ENCODE results near the gene ALX1.

Gene ALX1

DNA sequence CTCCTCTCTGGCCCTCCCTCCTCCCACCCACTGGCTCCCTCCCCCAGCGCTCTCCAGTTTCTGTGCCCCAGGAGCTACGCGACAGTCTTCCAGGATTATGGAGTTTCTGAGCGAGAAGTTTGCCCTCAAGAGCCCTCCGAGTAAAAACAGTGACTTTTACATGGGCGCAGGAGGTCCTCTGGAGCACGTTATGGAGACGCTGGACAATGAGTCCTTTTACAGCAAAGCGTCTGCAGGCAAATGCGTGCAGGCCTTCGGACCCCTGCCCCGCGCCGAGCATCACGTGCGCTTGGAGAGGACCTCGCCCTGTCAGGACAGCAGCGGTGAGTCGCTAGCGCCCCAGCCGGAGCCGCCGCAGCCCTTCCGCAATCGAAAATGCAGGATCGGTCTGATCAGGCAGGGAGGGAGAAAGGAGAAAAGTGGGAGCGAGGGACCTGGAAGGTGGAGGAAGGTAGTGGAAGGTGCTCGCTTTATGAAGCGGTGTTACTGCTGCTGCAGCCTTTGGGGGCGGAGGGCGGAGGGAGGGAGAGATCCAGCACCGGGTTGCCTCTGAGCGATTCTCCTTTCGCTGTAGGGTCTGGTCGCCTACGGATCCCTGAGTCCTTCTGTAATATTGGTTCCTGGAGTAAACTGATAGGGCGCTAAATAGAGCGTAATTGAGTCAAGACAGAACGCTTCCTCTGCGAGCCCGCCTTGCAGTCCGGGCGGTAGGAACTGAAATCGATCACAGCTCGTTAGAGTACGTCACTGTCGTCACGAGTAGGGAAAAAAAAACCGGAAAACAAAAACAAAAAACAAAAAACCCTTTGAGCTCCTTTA lies at the start of gene ALX1:
Gene ALX1, plus strand, starts transcription at position 56 of the 819 bp plus-strand sequence. Its CDS starts 42 bp downstream, at position 98.
- DNase-seq (ENCODE audit: low spot score) = peak; percentile 65

GRCh38 chr12:85237327-85237726 lies 42.7 kb upstream of the ALX1 start:
- no peak for DNase-seq (ENCODE audit: low spot score)

DNA sequence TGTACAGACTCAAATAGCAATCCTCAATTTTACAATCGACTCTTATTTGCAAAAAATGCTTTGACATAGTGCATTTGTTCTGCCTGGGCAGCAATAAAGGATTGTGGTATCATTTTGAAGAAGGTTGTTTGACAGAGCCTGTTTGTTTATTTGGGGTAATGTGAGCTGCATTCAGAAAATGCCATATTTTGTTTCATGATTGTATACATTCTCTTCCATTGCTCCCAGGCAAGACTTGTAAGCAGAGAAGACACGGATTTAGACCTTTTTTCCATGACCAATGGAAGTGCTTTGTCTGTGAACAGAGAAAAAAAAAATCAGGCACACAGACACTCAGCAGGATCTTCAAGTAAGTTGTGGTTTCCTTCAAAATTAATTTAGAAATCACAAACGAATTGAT lies 35.5 kb upstream of the ALX1 start:
- no peak for DNase-seq (ENCODE audit: low spot score)

- DNase-seq (ENCODE audit: low spot score) = no peak
These were observed 26.2 kb upstream of the ALX1 start for GRCh38 chr12:85253853-85254252.

DNA sequence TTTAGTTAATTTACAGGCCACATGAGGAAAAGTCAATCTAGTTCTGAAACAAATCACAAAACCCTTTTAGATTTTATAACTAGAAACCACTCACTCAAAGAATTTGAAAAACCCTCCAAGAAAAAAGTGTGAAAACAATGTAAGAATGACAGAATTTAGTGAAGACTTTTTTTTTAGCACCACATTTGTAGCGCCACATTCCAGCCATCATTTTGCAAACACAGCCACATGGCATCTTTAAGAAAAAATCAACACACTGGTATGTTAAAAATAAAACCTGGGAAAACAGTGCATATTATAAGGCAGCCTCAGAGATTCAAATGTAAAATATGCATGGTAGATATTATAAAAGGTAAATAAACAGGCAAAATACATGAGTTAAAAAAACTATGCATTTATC lies 22.3 kb upstream of the ALX1 start:
- DNase-seq (ENCODE audit: low spot score) = no peak

GRCh38 chr12:85260447-85260846 lies 19.6 kb upstream of the ALX1 start:
- DNase-seq (ENCODE audit: low spot score) = no peak

DNA sequence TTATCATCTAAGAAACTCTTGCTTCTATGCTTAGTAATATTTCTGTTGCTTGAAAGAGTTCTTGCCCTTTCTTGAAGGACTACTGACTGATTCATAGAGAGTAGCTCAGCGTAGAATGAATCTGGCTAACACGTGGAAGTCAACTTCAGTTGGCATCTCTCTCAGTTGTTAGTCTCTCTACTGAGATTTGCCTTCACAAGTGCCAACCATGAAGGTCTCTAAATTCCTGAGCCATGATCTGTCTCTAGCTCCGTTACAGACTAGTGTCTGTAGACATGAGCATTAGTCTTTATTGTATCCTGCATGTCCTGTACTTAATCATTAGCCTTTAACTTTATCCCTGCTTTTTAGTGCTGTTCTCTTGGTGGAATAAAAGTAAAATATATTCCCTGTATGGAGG lies 19.1 kb upstream of the ALX1 start:
- no peak for DNase-seq (ENCODE audit: low spot score)

DNA sequence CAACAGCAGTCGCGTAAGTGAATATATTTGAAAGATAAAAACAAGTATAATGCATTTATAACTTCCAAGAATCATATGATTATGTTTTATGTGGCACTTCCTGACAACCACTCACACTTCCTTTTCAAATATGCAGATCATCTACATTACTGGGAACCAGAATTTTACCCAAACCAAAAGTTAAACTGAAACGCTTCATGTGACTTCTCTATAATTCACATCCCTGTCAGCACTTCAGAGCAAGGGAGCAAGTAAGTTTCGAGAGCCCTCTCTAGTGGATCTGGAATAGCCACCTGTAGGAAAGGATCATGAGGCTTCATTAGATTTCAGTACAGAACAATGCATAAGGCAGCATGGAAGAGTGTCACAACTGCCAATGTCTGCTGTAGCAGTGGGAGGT lies 13.7 kb upstream of the ALX1 start:
- DNase-seq (ENCODE audit: low spot score) = no peak

DNA sequence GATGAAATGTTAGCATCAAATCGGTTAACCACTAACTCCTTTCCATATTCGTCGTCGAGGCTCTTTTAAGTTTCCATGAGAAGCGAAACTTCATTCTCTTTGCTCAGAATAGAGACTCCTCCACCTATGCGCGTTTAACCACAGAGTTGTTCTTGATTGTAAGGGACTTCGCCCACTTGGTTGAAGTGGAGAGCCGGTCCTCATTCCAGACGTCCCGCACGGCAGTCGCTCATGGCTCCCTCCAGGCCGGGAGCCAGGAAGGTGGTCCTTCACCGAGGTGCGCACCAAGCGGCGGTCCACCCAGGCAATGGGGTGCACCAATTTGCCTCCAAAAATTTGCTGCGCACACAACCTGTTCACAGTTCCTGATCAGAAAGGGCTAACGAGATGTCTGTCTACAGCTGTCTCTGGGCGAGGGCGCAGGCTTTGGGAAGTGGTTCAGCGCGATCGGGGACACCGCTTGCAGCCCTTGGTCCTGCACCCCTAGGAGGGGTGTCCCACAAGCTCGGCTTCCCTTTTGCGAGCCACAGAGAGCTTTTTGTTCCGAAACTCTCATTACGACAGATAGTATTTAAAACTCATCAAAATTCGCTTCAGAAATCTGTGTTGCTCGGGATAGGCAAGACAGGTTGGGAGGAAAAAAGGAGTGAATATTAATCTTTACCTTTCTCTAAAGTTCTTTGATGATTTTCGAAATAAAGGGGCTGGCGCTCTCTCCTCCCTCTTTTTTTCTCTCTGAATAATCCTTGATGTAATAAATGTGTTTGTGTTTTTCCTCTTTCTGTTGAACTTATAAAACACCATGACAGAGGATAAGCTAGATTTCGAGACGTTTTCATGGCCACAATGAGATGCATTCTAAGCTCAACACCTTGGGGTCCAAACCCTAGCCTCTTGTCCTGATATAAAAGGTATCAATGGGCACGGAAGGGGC lies 6.4 kb upstream of the ALX1 start:
- DNase-seq (ENCODE audit: low spot score) = peak; percentile 13

- no peak for DNase-seq (ENCODE audit: low spot score)
These were observed 5.7 kb upstream of the ALX1 start for GRCh38 chr12:85274315-85274651.

GRCh38 chr12:85275374-85275773 lies 4.6 kb upstream of the ALX1 start:
- DNase-seq (ENCODE audit: low spot score) = no peak

DNA sequence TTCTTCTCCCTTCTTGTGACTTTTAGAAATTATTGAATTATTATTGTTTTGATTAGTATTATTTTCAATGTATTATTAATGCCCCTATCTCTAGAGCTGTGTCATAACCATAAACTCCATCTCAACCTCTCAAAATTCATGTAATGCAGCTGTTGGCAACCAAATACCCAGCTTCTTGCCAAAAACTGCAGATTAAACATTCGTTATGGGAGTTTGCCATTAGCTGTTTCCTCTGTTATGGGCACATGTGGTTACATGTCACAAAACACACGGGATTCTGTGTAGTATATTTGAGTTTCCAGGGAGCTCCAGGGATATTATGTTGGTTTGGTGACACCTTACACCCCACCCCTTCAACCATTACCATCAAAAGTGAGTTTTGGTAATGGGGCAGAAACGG lies 2.8 kb upstream of the ALX1 start:
- DNase-seq (ENCODE audit: low spot score) = no peak

DNA sequence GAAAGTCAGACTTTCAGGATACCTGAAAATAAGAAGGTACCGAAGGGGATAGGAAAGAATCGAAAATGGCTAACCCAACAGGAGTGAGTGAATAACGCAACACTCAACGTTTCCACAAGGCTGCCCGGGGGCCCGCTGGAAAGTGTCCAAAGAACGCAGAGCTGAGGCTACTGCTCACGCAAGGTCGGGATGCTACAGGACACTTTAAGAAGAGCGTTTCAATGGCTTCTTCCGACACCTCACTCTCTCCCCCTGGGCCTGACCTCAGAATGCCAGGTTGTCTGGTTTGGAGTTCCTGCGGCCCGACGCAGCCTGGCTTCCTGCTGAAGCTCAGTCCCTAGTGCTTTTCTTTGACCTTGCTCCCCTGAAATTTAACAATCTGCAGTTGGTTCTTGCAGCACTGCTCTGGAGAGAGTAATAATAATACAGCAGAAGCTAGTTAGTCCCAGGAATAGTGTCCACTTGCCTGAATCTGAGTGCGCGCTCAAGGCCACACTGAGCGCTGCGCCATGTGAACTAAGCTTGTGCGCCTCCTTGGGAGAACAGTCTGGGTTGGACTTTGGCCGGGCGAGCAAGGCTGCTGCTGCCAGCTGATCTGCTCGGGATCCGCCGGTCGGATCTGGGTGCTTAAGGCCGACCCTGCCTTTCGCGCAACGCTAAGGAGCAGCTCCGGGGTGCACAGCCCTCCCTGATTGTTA lies 2.0 kb upstream of the ALX1 start:
- DNase-seq (ENCODE audit: low spot score) = peak; percentile 14

DNA sequence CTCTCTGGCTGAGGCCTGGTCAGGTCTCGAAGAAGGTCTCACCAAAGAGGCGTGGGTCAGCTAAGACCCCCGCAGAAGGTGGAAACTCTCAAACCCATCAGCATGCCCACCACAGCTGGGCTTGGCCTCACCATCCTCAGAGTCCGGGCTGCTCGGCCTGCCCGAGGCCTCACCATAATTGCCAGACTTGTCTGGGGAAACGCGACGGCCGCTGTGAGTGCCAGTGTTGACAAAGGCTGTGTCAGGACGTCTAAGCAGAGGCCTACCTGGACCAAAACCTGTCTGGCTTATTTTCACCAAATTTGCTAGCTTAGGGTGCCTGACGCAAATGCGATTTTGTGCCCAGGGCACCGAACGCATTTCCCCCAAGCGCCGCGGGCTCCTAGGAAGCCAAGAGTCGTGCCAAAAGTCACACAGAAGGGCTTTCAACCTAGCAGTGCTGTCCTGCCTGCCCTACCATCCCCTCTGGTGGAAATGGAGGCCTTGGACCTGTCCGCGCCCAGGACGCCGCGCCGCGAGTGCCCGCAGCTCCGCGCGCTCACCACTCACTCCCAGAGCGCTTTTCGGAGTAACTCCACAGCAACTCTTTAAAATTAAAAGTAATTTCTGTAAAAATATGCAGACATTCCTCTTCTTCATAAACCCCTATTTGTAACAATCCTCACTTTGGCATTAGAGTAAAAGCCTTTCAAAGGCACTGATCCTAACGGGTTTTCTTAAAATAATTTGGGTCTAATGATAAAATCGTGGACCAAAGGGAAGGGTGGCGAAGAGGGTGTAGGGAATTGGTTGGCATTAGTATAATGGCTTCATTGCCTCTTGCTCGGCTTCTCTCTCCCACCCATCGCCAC lies 1.2 kb upstream of the ALX1 start:
- no peak for DNase-seq (ENCODE audit: low spot score)

DNA sequence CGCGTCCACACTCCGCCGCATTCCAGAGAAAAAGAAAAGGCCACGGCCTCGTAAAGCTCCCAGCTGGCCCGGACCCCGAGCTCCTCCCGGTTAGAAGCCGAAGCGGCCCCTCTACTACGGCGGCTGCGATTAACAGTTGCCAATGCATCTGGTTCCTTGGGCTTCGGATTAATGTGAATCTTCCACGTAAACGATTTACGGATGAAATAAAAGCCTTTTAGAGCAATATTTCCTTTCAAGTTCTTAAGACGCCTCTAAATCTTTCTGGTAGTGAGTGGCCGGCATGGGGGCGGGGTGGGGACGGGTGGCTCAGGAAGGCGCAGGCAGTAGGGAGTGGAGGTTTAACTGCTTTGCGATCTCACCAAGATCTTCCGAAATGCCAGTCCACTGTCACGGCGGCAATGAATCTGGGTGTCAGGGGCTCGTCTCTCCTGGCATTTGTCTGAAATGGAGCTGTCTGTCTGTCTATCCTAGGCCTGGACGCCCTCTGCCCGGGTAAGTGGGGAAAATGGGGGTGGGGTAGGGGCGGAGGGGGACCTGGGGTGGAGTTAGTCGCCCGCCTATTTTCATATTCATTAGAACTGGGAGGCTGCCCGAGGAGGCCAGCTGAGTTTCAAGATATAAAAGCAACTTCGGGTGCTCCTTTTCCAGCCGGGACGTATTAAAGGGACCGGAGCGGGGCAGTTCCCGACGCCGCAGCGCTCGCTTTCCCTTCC lies 413 bp upstream of the ALX1 start:
- DNase-seq (ENCODE audit: low spot score) = peak; percentile 63

- no peak for DNase-seq (ENCODE audit: low spot score)
These were observed 1.1 kb downstream of the ALX1 start for GRCh38 chr12:85280984-85281630.

DNA sequence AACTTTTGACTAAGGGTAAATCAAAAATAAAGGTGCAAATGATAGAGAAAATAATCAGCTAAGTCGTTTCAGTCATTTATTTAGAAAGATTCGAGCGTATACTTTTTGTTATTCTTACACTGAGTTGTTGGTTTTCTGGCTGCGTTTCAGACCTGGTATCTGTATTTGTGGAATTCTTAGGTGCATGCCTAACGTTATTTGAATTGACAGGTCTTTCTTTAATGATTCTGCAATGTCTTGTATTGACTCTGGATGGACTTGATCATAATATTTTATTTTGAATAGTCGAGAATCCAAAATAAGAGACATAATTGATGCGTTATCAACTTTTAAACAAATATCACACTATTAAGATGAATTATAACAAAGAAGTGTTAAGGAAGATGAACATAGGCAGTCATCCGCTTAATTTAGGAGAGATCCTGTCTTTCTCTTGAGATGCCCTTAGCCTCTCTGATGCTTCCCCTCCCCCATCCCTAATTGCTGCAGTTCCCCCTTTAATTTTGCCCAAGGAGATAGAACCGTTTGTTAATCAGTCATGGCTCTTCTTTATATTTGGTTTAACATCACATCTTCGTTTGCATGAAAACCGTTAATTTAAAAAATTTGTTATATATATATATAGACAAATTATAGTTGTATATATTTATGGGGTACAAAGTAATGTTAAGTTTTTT lies 1.8 kb downstream of the ALX1 start:
- no peak for DNase-seq (ENCODE audit: low spot score)

GRCh38 chr12:85283560-85283959 lies 3.5 kb downstream of the ALX1 start:
- DNase-seq (ENCODE audit: low spot score) = no peak

DNA sequence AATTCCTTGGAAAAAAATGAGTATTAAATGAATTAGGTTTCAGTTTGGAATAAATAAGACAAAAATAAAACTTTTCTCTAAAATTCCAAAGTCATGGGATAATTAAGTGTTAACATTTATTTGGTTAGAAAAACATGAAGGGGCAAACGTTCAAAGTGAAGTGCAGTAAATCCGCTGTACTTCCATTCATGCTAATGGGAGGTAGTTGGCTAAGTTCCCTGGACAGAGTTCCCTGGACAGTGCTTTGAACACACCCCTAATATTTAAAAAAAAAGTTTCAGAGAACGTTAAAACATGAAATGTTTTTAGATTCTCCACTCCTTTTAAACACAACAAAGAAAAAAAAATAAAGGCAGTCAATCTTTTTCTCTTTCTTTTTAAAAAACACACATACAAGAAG lies 16.3 kb downstream of the ALX1 start:
- no peak for DNase-seq (ENCODE audit: low spot score)

- no peak for DNase-seq (ENCODE audit: low spot score)
These were observed 19.0 kb downstream of the ALX1 start for GRCh38 chr12:85299053-85299452.

All from iPS-NIHi11 (cell line).